Spleen (tissue), 11 donors: ENCODE data around the gene HK2. TPM values are rescaled to one million over a fixed set of nuclear protein-coding genes. Genes with fewer than 3 reads are reported as not detected.

Experiments
- DNase-seq: peaks from one replicate; pipeline ENCODE4 v3.0.0-alpha.2; 2020
- H3K27ac ChIP-seq, 8 donors: fragments of 200-600 bp; sonication (generic) in 7 of 8; 1 replicate in 4 of 8; 2 replicates in 4 of 8; pipeline versions ENCODE4 v1.5.0 to v1.8.0; 2016 to 2021; ENCODE audit warnings: inconsistent platforms in 4 of 8, mild to moderate bottlenecking in 4 of 8, moderate library complexity in 1 of 8
- H3K27me3 ChIP-seq, 7 donors: fragments of 200-600 bp; sonication (generic) in 6 of 7; replicated peaks in 1 of 7; 1 replicate in 4 of 7; 2 replicates in 3 of 7; pipeline versions ENCODE4 v1.5.0 to v1.8.0; 2016 to 2021; ENCODE audit warnings: inconsistent platforms in 3 of 7, mild to moderate bottlenecking in 1 of 7
- H3K36me3 ChIP-seq, 6 donors: fragments of 200-600 bp; sonication (generic) in 5 of 6; 1 replicate in 4 of 6; 2 replicates in 2 of 6; pipeline versions ENCODE4 v1.5.0 to v1.8.0; 2016 to 2021; ENCODE audit warnings: inconsistent platforms in 2 of 6
- H3K4me1 ChIP-seq, 6 donors: fragments of 200-600 bp; sonication (generic) in 5 of 6; 1 replicate in 3 of 6; 2 replicates in 3 of 6; pipeline versions ENCODE4 v1.5.0 to v1.8.0; 2016 to 2021; ENCODE audit warnings: inconsistent platforms in 3 of 6
- H3K4me3 ChIP-seq, 8 donors: fragments of 200-600 bp; sonication (generic) in 7 of 8; 1 replicate in 4 of 8; 2 replicates in 4 of 8; pipeline versions ENCODE4 v1.5.0 to v1.8.0; 2016 to 2021; ENCODE audit warnings: inconsistent platforms in 4 of 8, mild to moderate bottlenecking in 4 of 8, moderate library complexity in 2 of 8
- H3K9me3 ChIP-seq, 8 donors: fragments of 200-600 bp; sonication (generic) in 7 of 8; 1 replicate in 4 of 8; 2 replicates in 4 of 8; pipeline versions ENCODE4 v1.5.0 to v1.8.0; 2016 to 2021; ENCODE audit warnings: inconsistent platforms in 4 of 8
- CTCF ChIP-seq, 11 experiments: fragments of 200-600 bp in 7 of 11; fragments of 450-650 bp in 4 of 11; sonication (generic) in 4 of 11; IDR thresholded peaks in 8 of 11; conservative IDR thresholded peaks in 3 of 11; 1 replicate in 7 of 11; 2 replicates in 4 of 11; pipeline versions ENCODE4 v1.4.0 to v1.8.0; 2016 to 2021; ENCODE audit warnings: antibody characterized with exemption in 11 of 11, inconsistent platforms in 4 of 11, mild to moderate bottlenecking in 1 of 11
- POLR2A ChIP-seq, 3 donors: fragments of 450-650 bp; IDR thresholded peaks; one replicate each; pipeline ENCODE4 v1.5.1; 2017; ENCODE audit warnings: antibody characterized with exemption in 3 of 3, mild to moderate bottlenecking in 1 of 3
- POLR2AphosphoS5 ChIP-seq, 3 donors: sonication (generic); formaldehyde crosslinking; IDR thresholded peaks; one replicate each; pipeline ENCODE4 v1.5.1; 2017; ENCODE audit warnings: antibody characterized with exemption in 3 of 3
- WGBS, 5 donors: extraction: QIAGEN DNeasy Blood & Tissue Kit in 3 of 5; methylation state at CpG; one replicate each; pipeline versions ENCODE4 v1.1.5 to v1.1.7; 2013 to 2018; 5-methylcytosine and 5-hydroxymethylcytosine counted together
- intact Hi-C: fragments of 100-400 bp; cut with DNase I; formaldehyde crosslinking; loops from one replicate; pipeline ENCODE4 v1.15.0; 2023; ENCODE audit warnings: low total_unique reads
- polyA plus RNA-seq, 3 donors: library from polyadenylated mRNA; stranded (reverse); fragments of 200-250 nt; gene quantifications; one replicate each; pipeline ENCODE4 v1.2.1, GENCODE V29; 2013
- total RNA-seq, 7 donors: library from RNA; depleted of rRNA in 3 of 7; stranded (reverse); fragments of >200 nt in 3 of 7; fragmentation: NEBNext Ultra II Directional in 4 of 7; extraction: Animal tissue kit (Norgen Biotek cat#: 25700) in 4 of 7; gene quantifications; one replicate each; pipeline versions ENCODE4 v1.1.0 to v1.2.1, GENCODE V29; 2016 to 2021
- donor health status: healthy with polysubstance abuse.
- donor health status: DM: no; HTN: no; CAD: no; lungs with moderate emphysema.
- donor health status: DM: no; HTN: no; CAD: no.
- donor health status: Bipolar disorder and iron deficiency.
- donor health status: healthy.
- donor health status: DM: no; HTN: no; CAD: no.
- donor health status: DM: yes; HTN: yes; CAD: no.

HK2 gene
- total and polyA plus RNA-seq, 10 donors, result 4.8 to 67.8 (median 16.1) TPM

GRCh38 chr2:74892609-74893008 is 58.7 kb downstream of the HK2 start:
- no peak for DNase-seq
- intact Hi-C loops, result no loop called here
- TF ChIP-seq CTCF (IDR thresholded peaks at IDR 0.05 in 8 of 11, conservative IDR thresholded peaks at IDR 0.05 in 3 of 11), result no peak
- Histone ChIP-seq H3K9me3 (peaks cover 0 to 12% (median under 1%) of the 10 kb centered on the region in 8 donors), H3K4me3 (no peak overlapping the region), H3K27me3 (no peaks in the 10 kb centered on the region), H3K4me1 (no peaks in the 10 kb centered on the region), H3K27ac (no peak overlapping the region), H3K36me3 (peaks cover 0 to 85% (median 34%) of the 10 kb centered on the region in 6 donors)
- WGBS, 5 donors, result 82 to 93% (median 89%) methylated on average over 5 of the region's 5 CpGs

- H3K36me3 ChIP-seq, result peaks cover 0 to 78% (median 27%) of the 10 kb centered on the region in 6 donors
- no peak overlapping the region for H3K4me3 ChIP-seq
- no peaks in the 10 kb centered on the region for H3K27me3 ChIP-seq
- 58 to 88% (median 74%) methylated on average over 5 of the region's 5 CpGs for WGBS, 5 donors
- intact Hi-C loops, result no loop called here
- no peak for DNase-seq
- H3K4me1 ChIP-seq, result no peaks in the 10 kb centered on the region
- no peak overlapping the region for H3K27ac ChIP-seq
- TF ChIP-seq CTCF (IDR thresholded peaks at IDR 0.05 in 8 of 11, conservative IDR thresholded peaks at IDR 0.05 in 3 of 11), result no peak
- TF ChIP-seq POLR2A (IDR thresholded peaks at IDR 0.05), result no peak
- TF ChIP-seq POLR2AphosphoS5 (IDR thresholded peaks at IDR 0.05), result no peak
- H3K9me3 ChIP-seq, result peaks cover 0 to 17% (median 5%) of the 10 kb centered on the region in 8 donors
Measured at GRCh38 chr2:74893332-74893731, 59.4 kb downstream of the HK2 start.

GRCh38 chr2:74894272-74894981 is 60.5 kb downstream of the HK2 start:
- Histone ChIP-seq H3K4me1 (no peaks in the 10 kb centered on the region), H3K27ac (no peak overlapping the region), H3K9me3 (peaks cover 0 to 18% (median 7%) of the 10 kb centered on the region in 8 donors), H3K36me3 (peaks cover 0 to 67% (median 18%) of the 10 kb centered on the region in 6 donors), H3K4me3 (no peak overlapping the region), H3K27me3 (no peaks in the 10 kb centered on the region)
- 74 to 91% (median 82%) methylated on average over 6 of the region's 6 CpGs for WGBS, 5 donors
- intact Hi-C loops, result no loop called here
- DNase-seq, result no peak
- TF ChIP-seq POLR2A (IDR thresholded peaks at IDR 0.05), result no peak
- no peak for TF ChIP-seq POLR2AphosphoS5 (IDR thresholded peaks at IDR 0.05)
- TF ChIP-seq CTCF (IDR thresholded peaks at IDR 0.05 in 8 of 11, conservative IDR thresholded peaks at IDR 0.05 in 3 of 11), result no peak

GRCh38 chr2:74895001-74895400 is 61.1 kb downstream of the HK2 start:
- TF ChIP-seq CTCF (IDR thresholded peaks at IDR 0.05 in 8 of 11, conservative IDR thresholded peaks at IDR 0.05 in 3 of 11) (no peak), POLR2AphosphoS5 (IDR thresholded peaks at IDR 0.05) (no peak), POLR2A (IDR thresholded peaks at IDR 0.05) (no peak)
- intact Hi-C loops, result no loop called here
- Histone ChIP-seq H3K27me3 (no peaks in the 10 kb centered on the region), H3K4me3 (no peak overlapping the region), H3K36me3 (peaks cover 0 to 61% (median 13%) of the 10 kb centered on the region in 6 donors), H3K4me1 (no peaks in the 10 kb centered on the region), H3K27ac (no peak overlapping the region), H3K9me3 (peaks cover 0 to 18% (median 7%) of the 10 kb centered on the region in 8 donors)
- DNase-seq, result no peak
- 59 to 85% (median 75%) methylated on average over 2 of the region's 2 CpGs for WGBS, 5 donors
